PFSK-1 (cell line): ENCODE measurements around the gene SLC17A8.

Source experiments
- FOXP2 ChIP-seq: optimal IDR thresholded peaks from 2 replicates; pipeline ENCODE3; 2011; ENCODE audit warnings: borderline replicate concordance, control low read depth, inconsistent platforms; ENCODE audit not compliant: insufficient read depth; ENCODE audit errors: extremely low read length, extremely low read depth
- POLR2AphosphoS5 ChIP-seq: IDR thresholded peaks from 2 replicates; pipeline ENCODE4 v1.6.1; 2012; ENCODE audit warnings: low read depth, mild to moderate bottlenecking, control low read depth, low read length, moderate library complexity
- REST ChIP-seq, 2 experiments: IDR thresholded peaks; 2 replicates each; pipeline versions ENCODE4 v1.6.1 to v1.8.0; 2011 to 2012; ENCODE audit warnings: low read depth in 2 of 2, low read length in 2 of 2, control low read depth in 1 of 2, inconsistent platforms in 1 of 2, mild to moderate bottlenecking in 1 of 2, moderate library complexity in 1 of 2; ENCODE audit not compliant: insufficient read depth in 1 of 2
- SIN3A ChIP-seq: IDR thresholded peaks from 2 replicates; pipeline ENCODE4 v1.6.1; 2012; ENCODE audit warnings: mild to moderate bottlenecking, low read length, moderate library complexity, borderline replicate concordance; ENCODE audit not compliant: insufficient read depth
- TAF1 ChIP-seq: IDR thresholded peaks from 2 replicates; pipeline ENCODE4 v1.6.1; 2012; ENCODE audit warnings: low read length, control low read depth, borderline replicate concordance; ENCODE audit not compliant: insufficient read depth

Gene SLC17A8

GRCh38 chr12:100339071-100339470, 17.8 kb upstream of the SLC17A8 start:
- TF ChIP-seq SIN3A (no peak), TAF1 (no peak), FOXP2 (no peak), REST (IDR thresholded peaks at IDR 0.05; ENCODE audit: insufficient read depth in 1 of 2, low read depth in 2 of 2, low read length in 2 of 2) (no peak), POLR2AphosphoS5 (no peak)

- no peak for TF ChIP-seq TAF1
- TF ChIP-seq POLR2AphosphoS5: no peak
- TF ChIP-seq SIN3A: no peak
- TF ChIP-seq REST (IDR thresholded peaks at IDR 0.05; ENCODE audit: insufficient read depth in 1 of 2, low read depth in 2 of 2, low read length in 2 of 2): no peak
- TF ChIP-seq FOXP2: no peak
Measured at GRCh38 chr12:100345020-100345767, 11.7 kb upstream of the SLC17A8 start.

GRCh38 chr12:100346660-100347059, 10.2 kb upstream of the SLC17A8 start:
- TF ChIP-seq POLR2AphosphoS5: no peak
- TF ChIP-seq FOXP2: no peak
- TF ChIP-seq REST (IDR thresholded peaks at IDR 0.05; ENCODE audit: insufficient read depth in 1 of 2, low read depth in 2 of 2, low read length in 2 of 2): no peak
- no peak for TF ChIP-seq SIN3A
- no peak for TF ChIP-seq TAF1

- TF ChIP-seq SIN3A (no peak), REST (IDR thresholded peaks at IDR 0.05; ENCODE audit: insufficient read depth in 1 of 2, low read depth in 2 of 2, low read length in 2 of 2) (no peak), TAF1 (no peak), FOXP2 (no peak), POLR2AphosphoS5 (no peak)
Measured at GRCh38 chr12:100348657-100349454, 8.0 kb upstream of the SLC17A8 start.
